ENCODE results near the gene ACOXL. TPM values are rescaled to one million over a fixed set of nuclear protein-coding genes. Genes with fewer than 3 reads are reported as not detected.

ACOXL gene
- total RNA-seq, 1 donor from 2014 or later = 0.20 TPM

- peaks cover 52% of the 10 kb centered on the region for H3K27me3 Mint-ChIP-seq
- no peak for DNase-seq
- ChIA-PET POLR2A (no interaction called here), CTCF (no interaction called here)
- no peak overlapping the region for H3K4me3 Mint-ChIP-seq
- TF ChIP-seq, protein P1, sequence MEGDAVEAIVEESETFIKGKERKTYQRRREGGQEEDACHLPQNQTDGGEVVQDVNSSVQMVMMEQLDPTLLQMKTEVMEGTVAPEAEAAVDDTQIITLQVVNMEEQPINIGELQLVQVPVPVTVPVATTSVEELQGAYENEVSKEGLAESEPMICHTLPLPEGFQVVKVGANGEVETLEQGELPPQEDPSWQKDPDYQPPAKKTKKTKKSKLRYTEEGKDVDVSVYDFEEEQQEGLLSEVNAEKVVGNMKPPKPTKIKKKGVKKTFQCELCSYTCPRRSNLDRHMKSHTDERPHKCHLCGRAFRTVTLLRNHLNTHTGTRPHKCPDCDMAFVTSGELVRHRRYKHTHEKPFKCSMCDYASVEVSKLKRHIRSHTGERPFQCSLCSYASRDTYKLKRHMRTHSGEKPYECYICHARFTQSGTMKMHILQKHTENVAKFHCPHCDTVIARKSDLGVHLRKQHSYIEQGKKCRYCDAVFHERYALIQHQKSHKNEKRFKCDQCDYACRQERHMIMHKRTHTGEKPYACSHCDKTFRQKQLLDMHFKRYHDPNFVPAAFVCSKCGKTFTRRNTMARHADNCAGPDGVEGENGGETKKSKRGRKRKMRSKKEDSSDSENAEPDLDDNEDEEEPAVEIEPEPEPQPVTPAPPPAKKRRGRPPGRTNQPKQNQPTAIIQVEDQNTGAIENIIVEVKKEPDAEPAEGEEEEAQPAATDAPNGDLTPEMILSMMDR (IDR thresholded peaks at IDR 0.05) = no peak
- ATAC-seq (ENCODE audit: low read depth) = no peak
- peaks cover 19% of the 10 kb centered on the region for H3K4me1 Mint-ChIP-seq
- intact Hi-C loops (cut with micrococcal nuclease) = no loop called here
- H3K9me3 Mint-ChIP-seq = no peaks in the 10 kb centered on the region
- no peaks in the 10 kb centered on the region for H3K36me3 Mint-ChIP-seq (ENCODE audit: low read depth)
- no peak overlapping the region for H3K27ac Mint-ChIP-seq
Measured at GRCh38 chr2:110731064-110731463, 1.3 kb upstream of the ACOXL start.

DNA sequence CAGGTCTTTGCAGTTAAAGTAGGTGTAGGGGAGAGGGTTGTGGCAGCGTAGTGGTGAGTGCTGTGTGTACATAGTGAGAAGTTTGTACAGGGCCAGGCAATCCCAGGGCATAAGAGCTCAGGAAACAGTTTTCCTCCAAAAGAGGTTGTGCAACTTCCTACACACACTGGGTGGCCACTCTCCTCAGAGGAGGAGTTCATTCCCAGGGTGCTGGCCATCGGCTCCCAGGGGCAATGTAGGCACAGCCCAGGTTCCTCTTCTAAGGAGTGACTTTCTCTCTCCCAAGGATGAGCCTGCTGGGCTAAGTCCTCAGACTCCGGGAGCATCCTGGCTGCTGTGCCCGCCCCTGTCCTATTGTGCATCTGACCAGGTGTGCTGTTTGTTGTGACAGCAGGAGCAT, 3.0 kb downstream of the ACOXL start:
- intact Hi-C loops (cut with micrococcal nuclease) = no loop called here
- POLR2A ChIA-PET = no interaction called here
- CTCF ChIA-PET = no interaction called here
- DNase-seq = no peak
- no peak overlapping the region for H3K4me3 Mint-ChIP-seq
- TF ChIP-seq, protein P1 (IDR thresholded peaks at IDR 0.05) = no peak
- peaks cover 7% of the 10 kb centered on the region for H3K9me3 Mint-ChIP-seq
- peaks cover 4% of the 10 kb centered on the region for H3K36me3 Mint-ChIP-seq (ENCODE audit: low read depth)
- H3K27me3 Mint-ChIP-seq = peaks cover 71% of the 10 kb centered on the region
- peaks cover 19% of the 10 kb centered on the region for H3K4me1 Mint-ChIP-seq
- ATAC-seq (ENCODE audit: low read depth) = no peak
- H3K27ac Mint-ChIP-seq = no peak overlapping the region

GRCh38 chr2:110737783-110738182, 5.4 kb downstream of the ACOXL start:
- H3K27ac Mint-ChIP-seq = no peak overlapping the region
- H3K27me3 Mint-ChIP-seq = peaks cover 68% of the 10 kb centered on the region
- H3K4me1 Mint-ChIP-seq = peaks cover 10% of the 10 kb centered on the region
- intact Hi-C loops (cut with micrococcal nuclease) = no loop called here
- CTCF ChIA-PET = no interaction called here
- POLR2A ChIA-PET = no interaction called here
- ATAC-seq (ENCODE audit: low read depth) = no peak
- H3K9me3 Mint-ChIP-seq = peaks cover 7% of the 10 kb centered on the region
- H3K4me3 Mint-ChIP-seq = no peak overlapping the region
- DNase-seq = no peak
- TF ChIP-seq, protein P1 (IDR thresholded peaks at IDR 0.05) = no peak
- H3K36me3 Mint-ChIP-seq (ENCODE audit: low read depth) = peaks cover 4% of the 10 kb centered on the region

- Mint-ChIP-seq H3K36me3 (ENCODE audit: low read depth) (peaks cover 4% of the 10 kb centered on the region), H3K27me3 (peaks cover 64% of the 10 kb centered on the region), H3K4me3 (no peak overlapping the region), H3K9me3 (peaks cover 7% of the 10 kb centered on the region), H3K27ac (no peak overlapping the region), H3K4me1 (no peaks in the 10 kb centered on the region)
- CTCF ChIA-PET = no interaction called here
- ATAC-seq (ENCODE audit: low read depth) (no peak), DNase-seq (no peak)
- TF ChIP-seq, protein P1 (IDR thresholded peaks at IDR 0.05) = no peak
- POLR2A ChIA-PET = no interaction called here
- intact Hi-C loops (cut with micrococcal nuclease) = no loop called here
Measured at GRCh38 chr2:110740747-110741349, 8.5 kb downstream of the ACOXL start.

DNA sequence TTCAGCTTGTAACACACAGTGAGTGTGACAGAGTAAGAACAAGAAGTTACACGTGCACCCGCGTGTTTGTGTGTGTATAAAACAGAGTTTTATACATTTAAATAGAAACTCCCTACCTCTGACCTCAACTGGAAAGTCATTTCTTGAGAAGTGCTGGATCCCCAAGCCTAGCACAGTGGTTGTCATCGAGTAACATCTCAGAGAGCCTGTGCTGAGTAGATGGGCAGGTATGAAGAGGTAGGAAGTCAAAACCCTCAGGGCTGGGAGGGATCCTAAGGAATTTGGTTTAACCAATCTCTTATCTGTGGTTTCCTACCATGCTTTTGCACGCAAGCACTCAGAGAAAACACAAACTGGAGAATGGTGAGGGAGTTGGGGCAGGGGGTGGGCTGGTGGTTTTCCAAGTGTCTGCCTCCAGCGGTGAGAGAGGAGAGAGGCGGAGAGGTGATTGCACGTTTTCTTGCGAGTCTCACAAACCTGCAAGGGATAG, 9.2 kb downstream of the ACOXL start:
- ChIA-PET POLR2A (no interaction called here), CTCF (no interaction called here)
- H3K27me3 Mint-ChIP-seq = peaks cover 64% of the 10 kb centered on the region
- TF ChIP-seq, protein P1 (IDR thresholded peaks at IDR 0.05) = no peak
- intact Hi-C loops (cut with micrococcal nuclease) = no loop called here
- no peak overlapping the region for H3K4me3 Mint-ChIP-seq
- H3K4me1 Mint-ChIP-seq = no peaks in the 10 kb centered on the region
- DNase-seq (no peak), ATAC-seq (ENCODE audit: low read depth) (no peak)
- H3K27ac Mint-ChIP-seq = no peak overlapping the region
- peaks cover 7% of the 10 kb centered on the region for H3K9me3 Mint-ChIP-seq
- H3K36me3 Mint-ChIP-seq (ENCODE audit: low read depth) = peaks cover 4% of the 10 kb centered on the region
